Activated naive CD8-positive, alpha-beta T cell treated with anti-CD3 and anti-CD28 coated beads for 36 hours (primary cell): Measurements from ENCODE around the gene FLNC. TPM values are rescaled to one million over a fixed set of nuclear protein-coding genes. Genes with fewer than 3 reads are reported as not detected.

ENCODE experiments used
- DNase-seq: peaks from one replicate; pipeline ENCODE4 v3.0.0; 2021
- H3K27ac Mint-ChIP-seq: one replicate; pipeline ENCODE4 v1.8.0; 2022; ENCODE audit warnings: mild to moderate bottlenecking, moderate library complexity, mixed read lengths
- H3K27me3 Mint-ChIP-seq: one replicate; pipeline ENCODE4 v1.8.0; 2022; ENCODE audit warnings: mild to moderate bottlenecking, mixed read lengths
- H3K36me3 Mint-ChIP-seq: one replicate; pipeline ENCODE4 v1.8.0; 2021; ENCODE audit warnings: mild to moderate bottlenecking, mixed read lengths
- H3K4me1 Mint-ChIP-seq: one replicate; pipeline ENCODE4 v1.8.0; 2021; ENCODE audit warnings: mixed read lengths
- H3K4me3 Mint-ChIP-seq: one replicate; pipeline ENCODE4 v1.8.0; 2022; ENCODE audit warnings: mild to moderate bottlenecking, moderate library complexity, mixed read lengths
- H3K9me3 Mint-ChIP-seq: one replicate; pipeline ENCODE4 v1.8.0; 2022; ENCODE audit warnings: mixed read lengths
- total RNA-seq, 2 experiments: library from RNA; stranded (reverse); gene quantifications; one replicate each; pipeline ENCODE4 v1.2.3, GENCODE V29; 2021

The FLNC gene
- total RNA-seq, 2 experiments from 2014 or later: 0.12 to 0.23 TPM

DNA sequence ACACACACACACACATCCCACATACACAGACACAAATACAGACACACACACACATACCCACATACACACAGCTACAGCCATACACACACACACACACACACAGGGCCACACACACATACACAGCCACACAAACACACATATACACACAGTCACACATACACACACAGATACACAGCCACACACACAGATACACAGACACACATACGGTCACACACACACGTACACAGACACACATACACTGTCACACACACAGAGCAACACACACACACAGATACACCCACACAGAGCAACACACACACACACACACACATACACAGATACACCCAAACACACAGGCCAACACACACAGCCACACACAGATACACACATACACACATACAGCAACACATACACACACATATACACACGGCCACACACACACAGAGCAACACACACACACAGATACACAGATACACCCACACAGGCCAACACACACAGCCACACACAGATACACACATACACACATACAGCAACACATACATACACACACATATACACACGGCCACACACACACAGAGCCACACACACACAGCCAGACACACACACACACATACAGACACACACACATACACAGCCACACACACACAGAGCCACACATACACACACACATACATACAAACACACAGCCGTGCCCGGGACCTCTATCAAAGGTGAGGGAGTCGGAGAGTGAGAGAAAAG, 58.0 kb downstream of the FLNC start:
- no peak for DNase-seq
- Mint-ChIP-seq H3K27ac (no peak overlapping the region), H3K4me1 (peaks cover 3% of the 10 kb centered on the region), H3K36me3 (no peaks in the 10 kb centered on the region), H3K27me3 (peaks cover 19% of the 10 kb centered on the region), H3K9me3 (peaks cover 1% of the 10 kb centered on the region), H3K4me3 (no peak overlapping the region)

DNA sequence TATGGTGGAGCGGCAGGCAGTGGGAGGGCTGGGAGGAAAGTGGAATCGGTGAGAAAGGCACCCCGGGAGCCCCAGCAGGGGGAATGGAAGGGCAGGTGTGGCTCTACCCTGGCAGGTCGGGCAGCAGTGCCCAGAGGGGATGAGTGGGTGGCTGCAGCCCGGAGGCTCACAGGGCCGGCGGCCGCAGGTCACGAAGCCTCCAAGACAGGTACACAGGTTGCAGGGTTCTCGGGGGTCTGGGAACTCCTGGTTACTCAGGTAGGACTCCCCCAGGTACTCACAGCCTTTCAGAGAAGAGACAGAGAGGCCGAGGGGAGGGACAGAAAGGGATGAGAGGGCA, 58.5 kb downstream of the FLNC start:
- Mint-ChIP-seq H3K4me3 (no peak overlapping the region), H3K4me1 (no peaks in the 10 kb centered on the region), H3K9me3 (no peaks in the 10 kb centered on the region), H3K36me3 (no peaks in the 10 kb centered on the region), H3K27me3 (peaks cover 19% of the 10 kb centered on the region), H3K27ac (no peak overlapping the region)
- no peak for DNase-seq

- DNase-seq: no peak
- Mint-ChIP-seq H3K4me1 (no peaks in the 10 kb centered on the region), H3K36me3 (no peaks in the 10 kb centered on the region), H3K9me3 (no peaks in the 10 kb centered on the region), H3K27ac (no peak overlapping the region), H3K27me3 (peaks cover 19% of the 10 kb centered on the region), H3K4me3 (no peak overlapping the region)
Measured at GRCh38 chr7:128889121-128889520, 58.9 kb downstream of the FLNC start.

DNA sequence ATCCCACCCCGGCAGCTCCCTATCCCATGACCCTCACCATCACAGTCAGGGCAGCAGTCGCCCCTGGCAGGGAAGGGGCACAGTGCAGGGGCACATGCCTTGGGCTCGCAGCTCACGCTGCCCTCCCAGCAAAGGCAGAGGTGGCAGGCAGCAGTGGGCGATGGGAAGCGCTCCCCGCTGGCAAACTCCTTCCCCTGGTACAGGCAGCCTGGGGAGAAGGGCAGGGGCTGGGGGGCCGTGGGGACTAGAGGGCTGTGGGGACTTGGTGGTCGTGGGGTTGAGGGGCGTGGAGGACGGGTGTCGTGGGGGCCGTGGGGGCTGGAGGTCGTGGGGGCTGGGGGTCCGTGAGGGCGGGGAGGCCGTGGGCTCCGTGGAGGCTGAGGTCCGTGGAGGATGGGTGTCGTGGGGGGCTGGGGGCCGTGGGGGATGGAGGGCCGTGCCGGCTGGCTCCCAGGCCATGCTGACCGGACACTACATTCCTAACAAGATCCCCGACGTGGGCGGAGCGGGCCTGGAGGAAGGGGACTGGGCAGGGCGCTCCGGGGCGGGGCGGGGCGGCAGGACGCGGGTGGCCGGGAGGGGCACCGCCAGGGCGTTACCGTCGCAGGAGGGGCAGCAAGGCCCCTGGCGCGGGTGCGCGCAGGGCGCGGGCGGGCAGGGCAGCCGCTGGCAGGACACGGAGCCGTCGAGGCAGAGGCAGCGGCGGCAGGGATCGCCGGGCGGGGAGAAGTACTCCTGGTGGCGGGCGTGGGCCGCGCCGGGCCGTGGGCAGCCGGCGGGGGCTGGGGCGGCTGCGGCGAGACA, 60.3 kb downstream of the FLNC start:
- no peaks in the 10 kb centered on the region for H3K9me3 Mint-ChIP-seq
- no peak overlapping the region for H3K4me3 Mint-ChIP-seq
- no peaks in the 10 kb centered on the region for H3K36me3 Mint-ChIP-seq
- no peak for DNase-seq
- H3K27ac Mint-ChIP-seq: no peak overlapping the region
- no peaks in the 10 kb centered on the region for H3K4me1 Mint-ChIP-seq
- H3K27me3 Mint-ChIP-seq: peaks cover 19% of the 10 kb centered on the region

- H3K4me3 Mint-ChIP-seq: no peak overlapping the region
- no peak for DNase-seq
- no peaks in the 10 kb centered on the region for H3K4me1 Mint-ChIP-seq
- no peaks in the 10 kb centered on the region for H3K36me3 Mint-ChIP-seq
- no peaks in the 10 kb centered on the region for H3K9me3 Mint-ChIP-seq
- H3K27ac Mint-ChIP-seq: no peak overlapping the region
- peaks cover 14% of the 10 kb centered on the region for H3K27me3 Mint-ChIP-seq
Measured at GRCh38 chr7:128891110-128891941, 61.1 kb downstream of the FLNC start.

DNA sequence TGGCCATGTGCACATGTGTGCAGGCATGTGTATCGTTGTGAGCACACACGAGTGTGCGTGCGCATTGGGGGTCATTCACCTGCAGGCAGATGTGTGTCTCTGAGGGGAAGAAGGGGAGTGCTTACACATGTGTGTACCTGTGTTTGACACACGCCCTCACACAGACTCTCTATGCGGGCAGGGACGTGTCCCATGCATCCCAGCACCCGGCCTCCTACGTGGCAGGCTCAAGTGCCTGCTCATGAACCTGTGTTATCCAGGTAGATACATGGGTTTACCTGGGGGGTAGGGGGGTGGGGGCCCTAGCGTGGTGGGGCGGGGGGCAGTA, 61.7 kb downstream of the FLNC start:
- no peaks in the 10 kb centered on the region for H3K9me3 Mint-ChIP-seq
- H3K36me3 Mint-ChIP-seq: no peaks in the 10 kb centered on the region
- H3K27ac Mint-ChIP-seq: no peak overlapping the region
- H3K4me3 Mint-ChIP-seq: no peak overlapping the region
- H3K27me3 Mint-ChIP-seq: peaks cover 14% of the 10 kb centered on the region
- H3K4me1 Mint-ChIP-seq: no peaks in the 10 kb centered on the region
- no peak for DNase-seq

GRCh38 chr7:128892521-128893250, 62.5 kb downstream of the FLNC start:
- H3K9me3 Mint-ChIP-seq: no peaks in the 10 kb centered on the region
- H3K4me3 Mint-ChIP-seq: no peak overlapping the region
- H3K4me1 Mint-ChIP-seq: no peaks in the 10 kb centered on the region
- H3K27ac Mint-ChIP-seq: no peak overlapping the region
- no peak for DNase-seq
- H3K36me3 Mint-ChIP-seq: no peaks in the 10 kb centered on the region
- H3K27me3 Mint-ChIP-seq: peaks cover 14% of the 10 kb centered on the region

DNA sequence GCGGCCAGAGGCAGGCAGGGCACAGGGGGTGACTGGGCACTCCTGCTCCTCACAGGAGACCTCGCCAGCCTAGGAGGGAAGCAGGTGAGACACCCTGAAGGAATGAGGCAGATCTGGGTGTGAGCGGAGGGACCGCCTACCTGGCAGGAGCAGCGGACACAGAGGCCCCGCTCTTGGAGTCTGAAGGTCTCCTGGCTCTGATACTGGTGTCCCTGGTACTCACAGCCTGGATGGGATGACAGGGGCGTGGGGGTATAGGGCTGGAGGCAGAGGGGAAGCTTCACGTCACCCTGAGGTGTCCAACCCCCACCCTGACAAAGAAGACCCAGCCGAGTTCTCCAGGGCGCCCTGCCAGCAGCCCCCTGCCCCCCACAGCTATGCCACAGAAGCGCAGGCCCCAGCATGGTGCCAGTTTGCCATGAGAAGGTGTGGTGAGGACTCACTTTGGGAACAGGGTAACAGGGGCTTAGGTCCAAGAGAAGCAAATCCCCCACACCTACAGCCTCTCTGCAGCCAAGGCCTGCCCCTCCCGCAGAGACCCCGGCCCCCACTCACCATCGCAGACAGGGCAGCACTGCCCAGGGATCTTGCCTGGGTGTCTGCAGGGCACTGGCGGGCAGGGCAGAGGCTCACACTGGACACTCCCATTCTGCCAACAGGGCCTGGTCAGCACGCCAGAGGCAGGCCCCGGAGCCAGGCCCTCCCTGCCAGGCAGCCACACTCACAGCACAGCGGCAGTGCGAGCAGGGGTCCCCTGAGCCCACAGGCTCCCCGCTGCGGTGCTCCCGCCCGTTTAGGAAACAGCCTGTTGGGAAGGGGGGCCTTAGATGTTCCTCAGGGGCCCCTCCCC, 63.3 kb downstream of the FLNC start:
- no peak for DNase-seq
- H3K9me3 Mint-ChIP-seq: peaks cover 2% of the 10 kb centered on the region
- no peak overlapping the region for H3K4me3 Mint-ChIP-seq
- no peaks in the 10 kb centered on the region for H3K36me3 Mint-ChIP-seq
- H3K27me3 Mint-ChIP-seq: peaks cover 14% of the 10 kb centered on the region
- no peaks in the 10 kb centered on the region for H3K4me1 Mint-ChIP-seq
- no peak overlapping the region for H3K27ac Mint-ChIP-seq

DNA sequence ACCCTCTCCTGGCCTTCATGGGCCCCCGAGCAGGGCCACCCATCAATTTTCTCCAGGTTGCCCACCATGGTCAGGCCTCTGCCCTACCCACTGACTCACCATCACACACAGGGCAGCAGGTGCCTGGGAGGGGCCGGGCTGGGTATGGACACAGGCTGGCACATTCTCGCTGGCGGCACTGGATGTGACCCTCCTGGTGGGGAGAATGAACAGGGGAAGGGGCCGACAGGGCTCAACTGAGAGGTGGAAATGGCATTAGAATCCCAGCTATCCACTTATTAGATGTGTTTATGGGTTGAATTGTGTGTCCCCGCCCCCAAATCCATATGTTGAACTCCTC, 63.9 kb downstream of the FLNC start:
- no peak for DNase-seq
- Mint-ChIP-seq H3K27ac (no peak overlapping the region), H3K4me3 (no peak overlapping the region), H3K36me3 (no peaks in the 10 kb centered on the region), H3K9me3 (peaks cover 3% of the 10 kb centered on the region), H3K4me1 (no peaks in the 10 kb centered on the region), H3K27me3 (peaks cover 14% of the 10 kb centered on the region)

DNA sequence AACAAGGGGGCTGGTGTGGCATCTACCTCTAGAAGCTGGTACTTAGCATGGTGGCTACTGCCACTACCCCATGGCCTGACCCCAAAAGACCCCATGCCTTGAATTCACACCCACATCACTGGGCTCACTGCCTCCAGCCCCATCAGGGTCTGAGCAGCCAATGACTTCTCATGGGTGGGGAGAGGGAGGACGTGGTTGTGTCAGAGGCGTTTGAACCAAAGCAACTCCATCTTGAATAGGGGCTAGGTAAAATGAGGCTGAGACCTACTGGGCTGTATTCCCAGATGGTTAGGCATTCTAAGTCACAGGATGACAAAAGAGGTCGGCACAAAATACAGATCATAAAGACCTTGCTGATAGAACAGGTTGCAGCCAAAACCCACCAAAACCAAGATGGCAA, 65.1 kb downstream of the FLNC start:
- H3K36me3 Mint-ChIP-seq: no peaks in the 10 kb centered on the region
- peaks cover 3% of the 10 kb centered on the region for H3K9me3 Mint-ChIP-seq
- no peaks in the 10 kb centered on the region for H3K4me1 Mint-ChIP-seq
- H3K27ac Mint-ChIP-seq: no peak overlapping the region
- H3K4me3 Mint-ChIP-seq: no peak overlapping the region
- peaks cover 7% of the 10 kb centered on the region for H3K27me3 Mint-ChIP-seq
- DNase-seq: no peak

DNA sequence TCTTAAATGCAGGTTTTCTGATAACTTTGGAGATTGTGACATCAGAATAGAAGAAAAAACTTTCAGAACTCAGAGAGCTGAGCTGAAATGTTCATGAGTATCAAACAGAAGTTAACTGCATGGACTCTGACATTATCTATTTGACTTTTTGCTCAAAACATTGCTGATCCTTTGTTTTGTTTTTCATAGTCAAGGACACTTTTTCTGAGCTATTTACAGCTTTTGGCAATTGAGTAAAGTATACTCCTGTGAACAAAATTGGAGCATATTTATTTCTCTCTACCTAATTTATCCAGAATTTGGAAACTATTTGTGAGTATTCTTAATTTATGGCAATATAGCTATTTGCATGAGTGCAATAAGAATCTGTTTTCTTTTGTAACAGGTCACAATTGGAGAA, 69.2 kb downstream of the FLNC start:
- no peak for DNase-seq
- peaks cover 8% of the 10 kb centered on the region for H3K27me3 Mint-ChIP-seq
- H3K36me3 Mint-ChIP-seq: no peaks in the 10 kb centered on the region
- H3K27ac Mint-ChIP-seq: no peak overlapping the region
- H3K9me3 Mint-ChIP-seq: peaks cover 3% of the 10 kb centered on the region
- H3K4me1 Mint-ChIP-seq: no peaks in the 10 kb centered on the region
- no peak overlapping the region for H3K4me3 Mint-ChIP-seq

- DNase-seq: no peak
- Mint-ChIP-seq H3K4me1 (no peaks in the 10 kb centered on the region), H3K27me3 (peaks cover 9% of the 10 kb centered on the region), H3K9me3 (peaks cover 3% of the 10 kb centered on the region), H3K27ac (no peak overlapping the region), H3K36me3 (no peaks in the 10 kb centered on the region), H3K4me3 (no peak overlapping the region)
Measured at GRCh38 chr7:128900237-128900636, 70.0 kb downstream of the FLNC start.

- peaks cover 20% of the 10 kb centered on the region for H3K27me3 Mint-ChIP-seq
- no peak for DNase-seq
- H3K9me3 Mint-ChIP-seq: peaks cover 3% of the 10 kb centered on the region
- no peaks in the 10 kb centered on the region for H3K4me1 Mint-ChIP-seq
- H3K36me3 Mint-ChIP-seq: no peaks in the 10 kb centered on the region
- H3K4me3 Mint-ChIP-seq: no peak overlapping the region
- H3K27ac Mint-ChIP-seq: no peak overlapping the region
Measured at GRCh38 chr7:128902761-128903585, 72.8 kb downstream of the FLNC start.
